Hematopoietic multipotent progenitor cell treated with erythropoietin and hydrocortisone succinate and interleukin-3 and kit ligand, for 17 days (in vitro differentiated cells): ENCODE measurements around the gene AP2A2.
A peak's percentile ranks its signal among the peaks of the same experiment; 100 is the strongest.

Experiments used
- DNase-seq: peaks from one replicate; pipeline ENCODE4 v3.0.0-alpha.2; 2015; ENCODE audit warnings: low spot score

AP2A2 gene

DNA sequence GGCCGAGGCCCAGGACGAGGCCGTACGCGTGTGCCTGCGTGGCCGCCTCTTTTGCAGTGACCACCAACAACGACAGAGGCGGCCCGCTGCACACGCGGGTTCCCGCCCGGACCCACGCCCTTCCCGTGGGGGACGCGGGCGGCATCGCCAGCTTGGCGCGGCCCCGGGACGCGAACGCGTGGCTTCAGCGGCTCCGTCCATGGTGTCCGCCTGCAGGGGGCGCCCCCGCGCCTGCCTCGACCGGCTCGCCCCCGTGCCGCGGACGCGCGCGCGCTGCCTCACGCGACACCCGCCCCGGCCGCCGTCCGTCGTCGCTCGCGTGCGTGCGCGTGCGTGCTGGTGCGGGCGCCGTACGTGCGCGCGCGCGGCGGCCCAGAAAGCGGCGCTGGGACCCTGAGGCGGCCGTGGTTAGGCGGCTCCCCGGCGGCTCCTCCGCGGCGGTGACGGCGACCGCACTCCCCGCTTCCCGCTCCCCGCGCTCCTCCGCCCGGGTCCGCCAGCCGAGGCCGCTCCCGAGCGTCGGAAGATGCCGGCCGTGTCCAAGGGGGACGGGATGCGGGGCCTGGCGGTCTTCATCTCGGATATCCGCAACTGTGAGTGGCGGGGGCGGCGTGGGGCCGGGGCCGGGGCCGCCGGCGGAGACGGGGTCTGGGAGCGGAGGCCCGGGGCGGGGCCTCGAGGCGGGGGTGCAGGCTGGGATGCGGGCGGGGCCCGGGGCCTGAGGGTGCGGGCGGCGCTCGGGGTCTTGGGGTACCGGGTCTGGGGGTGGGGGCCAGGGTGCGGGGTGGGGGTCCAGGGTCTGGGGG lies at the start of gene AP2A2:
Gene AP2A2, plus strand, starts transcription at position 375 of the 806 bp plus-strand sequence. Its CDS starts 152 bp downstream, at position 527.
- peak; percentile 94 for DNase-seq

DNA sequence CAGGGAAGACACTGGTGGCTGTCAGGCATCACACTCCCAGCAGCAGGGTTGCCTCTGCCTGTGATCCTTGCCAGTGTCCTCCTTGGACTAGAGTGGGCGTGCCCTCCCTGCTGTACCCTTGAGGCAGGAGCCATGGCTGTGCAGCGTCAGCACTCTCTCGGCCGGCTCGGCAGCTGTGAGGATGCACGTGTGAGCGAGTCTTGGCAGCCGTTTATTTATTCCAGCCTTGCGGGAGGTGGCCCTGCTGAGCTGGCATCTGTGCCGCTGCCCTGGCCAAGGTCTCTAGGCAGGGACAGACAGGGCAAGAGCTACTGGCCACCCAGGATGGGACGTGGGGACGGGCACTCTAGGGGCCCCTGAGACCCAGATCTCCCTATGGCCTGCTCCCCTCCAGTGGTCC lies 49.1 kb upstream of the AP2A2 start:
- peak; percentile 32 for DNase-seq

DNA sequence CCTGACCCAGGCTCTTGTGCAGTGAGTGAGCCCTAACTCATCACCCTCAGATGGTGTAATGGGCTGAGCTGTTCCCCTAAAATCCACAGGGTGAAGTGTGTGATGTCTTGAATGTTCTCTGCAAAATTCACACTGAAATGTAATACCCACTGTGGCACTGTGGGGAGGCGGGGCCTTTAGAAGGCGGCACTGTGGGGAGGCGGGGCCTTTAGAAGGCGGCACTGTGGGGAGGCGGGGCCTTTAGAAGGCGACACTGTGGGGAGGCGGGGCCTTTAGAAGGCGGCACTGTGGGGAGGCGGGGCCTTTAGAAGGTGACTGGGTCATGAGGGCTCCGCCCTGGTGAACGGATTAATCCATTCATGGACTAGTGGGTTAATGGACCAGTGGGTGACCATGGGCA lies 48.1 kb upstream of the AP2A2 start:
- DNase-seq: peak; percentile 73

DNA sequence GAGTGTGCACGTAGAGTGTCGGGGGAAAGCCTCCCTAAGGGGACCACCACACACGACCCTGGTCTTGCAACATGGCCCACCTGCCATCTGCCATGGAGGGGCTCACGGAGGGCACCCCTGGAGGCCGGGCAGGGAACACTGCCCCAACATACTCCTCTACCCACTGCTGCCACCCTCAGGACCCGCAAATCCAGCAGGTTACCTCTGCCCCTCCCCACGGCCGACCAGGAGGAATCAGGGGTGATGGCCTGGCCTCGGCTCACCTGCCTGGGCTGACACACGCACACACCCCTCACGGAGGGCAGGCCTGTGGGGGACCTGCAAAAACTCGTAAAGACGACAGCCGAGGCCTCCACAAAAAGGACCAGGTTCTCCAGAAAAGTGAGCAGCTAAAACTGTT lies 45.2 kb upstream of the AP2A2 start:
- DNase-seq: no peak

DNA sequence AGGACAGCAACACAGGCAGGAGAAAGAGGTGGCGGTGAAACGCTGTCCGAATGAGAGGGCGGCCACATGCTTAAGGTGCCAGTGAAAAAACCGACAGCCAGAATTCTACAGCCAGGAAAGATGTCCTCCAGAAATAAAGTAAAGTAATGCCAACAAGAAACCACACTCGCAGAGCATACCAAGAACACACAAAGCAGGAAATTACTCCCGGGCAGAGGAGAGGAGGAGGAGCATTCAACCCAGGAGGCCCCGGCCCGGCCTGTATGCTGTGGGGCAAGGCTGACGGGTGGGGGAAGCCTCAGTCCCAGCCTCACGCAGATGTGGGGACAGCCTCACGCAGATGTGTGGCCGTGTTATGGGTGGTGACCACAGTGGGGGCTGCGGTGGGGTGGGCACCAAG lies 43.1 kb upstream of the AP2A2 start:
- DNase-seq: no peak

DNA sequence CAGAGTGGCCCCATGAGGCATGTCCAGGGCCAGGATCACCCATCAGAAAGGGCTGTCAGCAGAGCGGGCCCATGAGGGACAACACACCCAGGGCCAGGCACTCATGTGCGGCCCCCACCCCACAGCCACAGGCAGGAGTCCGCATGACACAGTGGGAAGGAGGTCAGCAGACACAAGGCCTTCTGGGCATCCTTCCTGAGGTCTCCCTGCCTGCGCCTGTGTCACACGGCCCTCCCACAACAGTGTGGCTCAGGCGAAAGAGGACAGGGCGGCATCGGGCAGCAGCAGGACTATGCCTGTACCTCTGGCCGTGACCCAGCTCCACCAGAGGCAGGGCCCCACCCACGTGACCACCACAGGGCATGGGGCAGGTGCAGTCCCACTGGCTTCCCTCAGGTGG lies 42.1 kb upstream of the AP2A2 start:
- DNase-seq: no peak

DNA sequence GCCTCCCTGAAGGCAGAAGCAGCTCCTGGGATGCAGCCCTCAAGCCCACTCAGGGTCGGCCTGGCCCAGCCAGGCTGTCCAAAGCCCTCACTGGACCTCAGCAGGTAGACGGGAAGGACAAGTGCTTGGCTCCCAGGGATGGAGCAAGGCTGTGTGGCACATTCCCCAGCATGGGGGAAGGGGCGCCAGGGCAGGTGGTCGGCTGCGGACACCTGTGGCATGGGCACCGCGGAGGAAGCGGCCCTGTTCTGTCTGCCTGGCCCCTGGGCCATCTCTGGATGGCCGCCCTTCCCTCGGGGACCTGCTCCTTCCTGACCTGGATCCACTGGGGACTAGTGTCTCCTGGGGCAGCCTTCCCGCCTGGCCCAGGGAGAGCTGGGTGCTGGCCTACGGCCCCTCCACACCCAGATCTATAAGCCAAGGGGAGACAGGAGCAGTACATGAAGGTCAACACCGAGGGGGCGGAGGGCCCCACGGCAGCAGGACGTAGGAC lies 41.0 kb upstream of the AP2A2 start:
- DNase-seq: no peak

DNA sequence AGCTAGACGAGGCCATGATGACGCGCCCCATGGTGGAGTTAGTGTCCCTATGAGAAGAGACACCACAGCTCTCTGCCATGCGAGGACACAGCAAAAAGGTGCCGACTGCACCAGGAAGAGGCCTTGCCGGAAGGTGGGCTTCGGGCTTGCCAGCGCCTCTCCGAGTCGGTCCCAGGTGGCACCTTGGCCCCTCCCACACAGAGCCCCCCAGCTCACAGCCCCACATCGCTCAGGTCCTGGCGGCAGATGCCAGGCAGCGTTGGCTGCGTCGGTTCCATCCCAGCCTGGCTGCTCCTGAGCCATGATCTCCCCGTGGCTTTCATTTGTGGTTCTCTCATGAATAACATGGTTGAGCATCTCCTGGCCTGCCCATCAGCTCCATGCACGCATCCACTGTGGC lies 39.1 kb upstream of the AP2A2 start:
- no peak for DNase-seq

DNA sequence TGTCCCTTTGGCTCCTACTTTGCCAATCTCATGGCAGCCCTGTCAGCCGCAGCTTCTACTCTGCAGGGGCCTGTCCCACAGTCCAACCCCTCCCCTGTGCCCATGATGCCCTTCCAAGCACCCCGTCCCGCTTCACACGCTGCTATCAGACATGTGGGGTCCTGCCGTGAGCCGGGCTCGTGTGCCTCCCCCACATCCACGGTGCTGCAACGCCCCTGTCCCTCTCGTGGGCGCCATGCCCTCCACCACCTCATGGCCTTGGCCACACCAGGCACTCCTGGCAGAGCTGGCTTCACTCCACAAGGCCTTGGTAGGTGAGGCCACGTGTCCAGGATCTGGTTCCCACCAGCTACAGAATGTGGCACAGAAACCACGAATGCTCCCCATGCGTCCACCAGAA lies 38.1 kb upstream of the AP2A2 start:
- DNase-seq: no peak

DNA sequence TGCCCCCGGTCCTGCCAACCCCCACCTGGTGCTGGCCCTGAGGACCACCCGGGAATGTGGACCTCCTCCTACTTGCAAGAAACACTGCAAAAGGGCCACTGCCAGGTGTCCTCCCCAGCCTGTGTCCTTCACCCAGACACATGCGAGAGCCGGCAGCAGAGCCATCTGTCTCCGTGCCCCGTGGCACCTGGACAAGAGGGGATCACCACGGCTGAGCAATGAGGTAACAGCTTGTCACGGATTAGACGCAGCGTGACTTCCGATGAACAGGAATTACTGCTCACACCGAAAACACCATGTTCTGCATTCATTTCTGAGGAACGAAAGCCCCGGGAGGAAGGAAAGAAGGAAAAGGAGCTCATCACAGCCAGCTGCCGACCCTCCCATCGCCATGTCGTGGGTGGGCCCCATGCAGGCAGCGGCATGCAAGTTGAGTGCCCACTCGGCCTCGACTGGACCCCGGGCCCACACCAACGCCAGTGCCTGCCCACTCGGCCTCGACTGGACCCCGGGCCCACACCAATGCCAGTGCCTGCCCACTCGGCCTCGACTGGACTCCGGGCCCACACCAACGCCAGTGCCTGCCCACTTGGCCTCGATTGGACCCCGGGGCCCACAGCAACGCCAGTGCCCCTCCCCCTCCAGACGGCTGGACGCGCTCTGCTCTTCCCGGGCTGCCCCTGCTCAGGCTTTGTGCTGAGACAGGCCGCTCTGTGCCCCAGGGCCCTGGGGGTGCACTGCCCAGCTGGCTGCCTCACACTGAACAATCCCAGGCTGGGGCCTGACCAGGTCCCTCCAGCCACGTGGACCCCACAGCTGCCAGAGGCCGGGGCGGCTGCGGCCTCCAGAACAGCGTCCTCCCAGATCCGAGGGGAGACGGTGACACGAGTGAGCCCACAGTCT lies 37.1 kb upstream of the AP2A2 start:
- DNase-seq: no peak

DNA sequence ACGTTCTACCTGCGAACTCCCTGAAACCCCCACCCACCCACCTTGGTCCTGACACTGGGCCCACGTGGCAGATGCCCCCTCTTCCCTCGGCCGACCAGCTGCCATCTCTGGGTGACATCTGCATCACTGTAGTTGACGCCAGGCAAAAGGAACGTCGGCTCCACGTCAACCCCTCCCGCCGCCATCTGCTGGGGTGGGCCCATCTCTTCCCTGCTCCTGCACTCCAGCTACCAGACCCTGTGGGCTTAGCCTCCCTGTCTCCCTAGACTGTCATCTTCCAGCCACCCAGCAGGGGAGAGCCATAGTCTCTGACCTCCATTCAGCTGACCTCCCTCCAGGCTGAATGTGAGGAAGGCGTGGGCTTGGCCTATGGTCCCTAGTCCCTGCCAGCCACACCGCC lies 36.4 kb upstream of the AP2A2 start:
- no peak for DNase-seq

DNA sequence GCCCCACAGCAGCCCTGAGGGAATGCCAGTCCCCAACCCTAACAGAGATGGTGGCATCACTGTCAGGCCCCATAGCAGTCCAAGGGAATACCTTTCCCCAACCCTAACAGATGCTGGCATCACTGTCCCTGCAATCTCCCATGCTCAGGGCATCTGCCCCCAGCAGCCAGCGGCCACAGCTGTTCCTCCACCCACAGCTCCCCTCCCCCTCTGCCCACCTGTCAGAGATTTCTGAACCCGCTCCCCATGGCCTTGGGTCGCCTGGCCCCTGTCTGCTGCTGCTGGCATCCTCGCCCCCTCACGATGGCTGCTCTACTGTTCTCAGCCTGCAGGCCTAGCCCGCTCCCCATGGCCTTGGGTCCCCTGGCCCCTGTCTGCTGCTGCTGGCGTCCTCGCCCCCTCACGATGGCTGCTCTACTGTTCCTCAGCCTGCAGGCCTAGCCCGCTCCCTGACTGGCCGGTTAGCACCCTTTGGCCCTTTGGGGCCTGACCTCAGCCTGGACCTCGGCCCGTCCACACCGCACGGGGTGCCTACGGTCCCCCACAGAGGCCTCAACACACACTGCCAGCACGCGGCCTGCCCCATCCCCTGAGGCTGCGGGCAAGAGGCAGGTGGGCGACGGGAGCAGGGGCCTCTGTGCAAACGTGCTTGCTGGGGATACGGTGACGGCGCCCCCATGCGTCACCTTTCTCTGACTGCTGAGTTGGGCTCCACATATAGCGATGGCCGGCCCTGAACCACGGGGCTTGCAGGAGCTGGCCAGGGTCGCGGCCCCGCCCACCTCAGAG lies 35.8 kb upstream of the AP2A2 start:
- DNase-seq: no peak

DNA sequence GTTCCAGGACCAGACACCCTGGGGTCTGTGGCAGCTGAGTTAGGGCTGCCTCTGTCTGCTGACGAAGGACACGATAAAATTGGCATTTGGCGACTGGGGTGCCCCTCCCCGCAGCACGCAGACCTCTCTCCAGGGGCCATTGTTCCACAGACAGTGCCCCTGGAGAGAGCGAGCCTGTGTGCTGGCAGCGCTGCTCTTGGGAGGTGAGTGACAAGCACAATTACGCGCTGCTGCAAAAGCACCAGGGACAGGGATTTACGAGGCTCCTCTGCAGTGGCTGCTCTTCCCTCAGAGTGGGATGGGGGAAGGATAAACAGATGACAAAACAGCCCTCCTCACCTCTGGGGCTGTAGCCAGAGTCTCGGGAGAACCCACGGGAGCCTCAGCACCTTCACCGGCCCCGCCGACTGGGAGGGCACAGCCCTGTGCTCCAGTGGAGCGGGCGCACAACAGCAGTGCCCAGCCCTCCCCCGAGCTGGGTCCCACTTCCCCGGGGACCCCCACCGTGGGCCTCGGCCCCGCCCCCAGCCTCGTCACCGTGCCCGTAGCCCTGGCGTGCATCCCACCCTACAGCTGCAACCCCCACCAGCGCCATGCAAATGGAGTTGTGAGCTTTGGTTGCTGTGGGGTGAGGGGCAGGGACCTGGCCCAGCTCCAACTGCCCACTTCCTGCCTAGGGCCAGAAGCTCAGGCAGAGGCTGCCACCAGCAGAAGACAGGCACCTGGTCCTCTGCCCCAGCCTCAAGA lies 34.7 kb upstream of the AP2A2 start:
- DNase-seq: no peak

DNA sequence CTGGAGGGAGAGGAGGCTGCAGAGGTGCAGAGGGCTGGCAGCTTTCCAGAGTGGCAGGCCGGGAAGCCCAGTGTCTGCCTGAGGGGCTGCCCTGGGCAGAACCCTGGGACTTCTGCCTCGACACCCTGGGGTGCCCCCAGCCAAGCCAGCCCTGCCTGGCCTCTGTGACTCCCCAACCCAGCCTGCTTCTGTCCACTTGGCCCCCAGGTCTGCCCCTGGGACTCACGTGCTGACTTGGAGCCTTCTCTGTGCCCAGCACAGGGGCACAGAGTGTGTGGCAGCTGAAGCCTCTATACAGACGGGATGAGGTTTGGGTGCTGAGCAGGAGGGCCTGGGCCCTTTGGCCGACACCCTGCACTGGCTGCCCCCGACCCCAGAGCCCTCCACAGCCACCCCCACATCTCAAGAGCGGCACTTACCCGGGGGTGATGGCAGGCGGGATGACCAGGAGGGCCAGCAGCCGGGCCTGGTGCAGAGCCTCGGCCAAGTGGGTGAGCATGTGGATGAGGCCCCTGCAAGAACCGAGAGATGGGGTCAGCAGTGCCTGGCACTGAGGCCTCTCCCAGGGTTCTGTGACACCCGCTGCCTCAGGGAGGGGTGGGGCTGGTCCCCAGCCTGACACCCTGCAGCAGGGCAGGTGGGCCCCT lies 32.5 kb upstream of the AP2A2 start:
- no peak for DNase-seq

DNA sequence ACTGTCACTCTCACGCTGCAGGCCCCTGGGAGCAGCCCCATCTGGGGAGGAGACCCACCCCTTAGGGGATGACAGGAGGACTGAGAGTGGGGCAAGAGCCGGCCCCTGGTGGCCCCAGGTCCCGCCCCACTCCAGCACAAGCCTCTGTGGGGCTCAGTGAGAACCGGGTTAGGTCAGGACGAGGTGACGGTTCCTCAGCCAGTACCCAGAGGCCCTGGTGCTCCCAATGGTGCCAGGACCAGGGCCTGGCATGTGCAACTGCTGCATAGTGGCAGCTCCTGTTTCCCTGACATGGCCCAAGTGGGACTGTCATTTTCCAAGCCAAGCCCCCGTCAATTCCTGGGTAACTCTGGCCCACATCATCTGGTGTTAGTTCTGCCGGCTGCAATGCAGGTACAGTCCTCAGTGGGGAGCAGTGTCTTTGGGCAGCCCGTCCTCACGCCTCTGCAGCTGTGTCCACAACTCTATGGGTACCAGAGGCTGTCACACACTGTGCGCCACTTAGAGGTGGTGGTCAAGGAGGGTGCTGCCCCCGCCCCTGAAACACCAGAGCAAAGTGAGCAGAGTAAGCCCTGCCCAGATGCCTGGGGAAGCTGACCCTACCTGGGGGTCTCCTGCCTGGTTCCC lies 31.0 kb upstream of the AP2A2 start:
- no peak for DNase-seq

DNA sequence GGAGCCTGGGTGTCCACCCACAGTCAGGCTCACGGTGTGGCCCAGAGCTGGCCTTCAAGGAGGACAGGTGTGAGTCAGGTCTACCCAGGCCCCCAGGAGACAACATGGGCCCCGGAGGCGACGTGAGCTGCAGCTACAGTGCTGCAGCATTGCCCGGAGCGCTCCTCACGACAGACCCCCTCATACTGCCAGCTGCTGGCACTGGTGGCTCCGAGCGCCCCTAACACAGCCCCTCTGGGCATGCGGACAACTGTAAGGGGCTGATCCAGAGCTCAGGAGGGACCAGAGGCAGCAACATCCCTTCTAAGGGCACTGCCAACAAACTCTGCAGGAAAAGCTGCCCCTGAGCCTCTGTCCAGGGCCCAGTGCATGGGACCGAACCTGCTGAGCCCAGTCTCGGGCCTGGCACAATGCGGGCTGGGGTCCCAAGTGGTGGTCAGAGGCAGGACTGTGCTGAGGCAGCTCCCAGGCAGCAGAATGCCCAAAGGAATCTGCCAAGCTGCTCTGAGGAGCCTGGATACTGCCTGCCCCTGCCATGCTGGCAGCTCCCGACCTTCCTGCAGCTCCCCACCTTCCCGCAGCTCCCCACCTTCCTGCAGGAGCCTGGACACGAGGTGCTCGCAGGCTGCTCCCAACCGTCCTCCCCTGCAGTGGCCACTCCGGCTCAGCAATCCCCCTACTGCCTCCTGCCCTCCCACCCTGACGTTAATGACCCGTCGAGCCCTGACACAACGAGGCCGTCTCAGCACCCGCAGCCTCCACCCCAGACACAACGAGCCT lies 30.1 kb upstream of the AP2A2 start:
- no peak for DNase-seq

DNA sequence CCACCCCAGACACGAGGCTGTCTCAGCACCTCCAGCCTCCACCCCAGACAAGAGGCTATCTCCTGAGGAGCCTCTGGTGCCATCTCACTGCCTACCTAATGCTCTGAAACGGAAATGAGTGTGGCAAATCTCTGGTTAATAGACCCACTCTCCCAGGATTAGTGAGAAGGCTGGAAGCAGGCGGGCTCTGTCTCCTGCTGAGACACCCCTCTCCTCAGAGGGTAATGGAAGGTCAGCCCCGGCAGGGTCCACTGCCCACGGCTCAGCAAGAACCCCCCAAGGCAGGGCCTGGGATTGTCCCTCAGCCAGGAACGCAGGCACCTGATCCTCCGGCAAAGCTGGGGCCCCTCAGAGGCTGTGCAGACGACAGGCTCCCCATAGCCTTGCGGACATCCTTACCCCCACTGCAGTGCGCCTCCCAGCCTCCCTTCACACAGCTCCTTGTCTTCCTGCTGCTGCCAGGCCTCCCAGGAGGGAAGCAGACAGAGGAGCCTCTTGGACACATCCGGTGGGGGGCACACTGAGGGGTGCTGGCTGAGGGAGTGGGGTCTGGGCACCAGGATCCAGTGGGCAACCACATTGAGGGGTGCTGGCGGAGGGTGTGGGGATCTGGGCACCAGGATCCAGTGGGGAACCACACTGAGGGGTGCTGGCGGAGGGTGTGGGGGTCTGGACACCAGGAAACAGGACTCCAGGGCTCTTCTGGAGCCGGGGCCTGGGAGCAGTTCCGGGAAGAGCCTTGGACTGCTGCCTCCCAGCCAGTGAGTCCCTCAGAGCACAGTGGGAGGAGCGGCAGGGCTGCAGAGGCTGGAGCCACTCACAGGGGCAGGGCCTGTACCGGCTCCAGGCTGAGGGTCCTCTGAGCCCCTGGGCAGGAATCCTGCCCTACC lies 28.2 kb upstream of the AP2A2 start:
- DNase-seq: no peak

DNA sequence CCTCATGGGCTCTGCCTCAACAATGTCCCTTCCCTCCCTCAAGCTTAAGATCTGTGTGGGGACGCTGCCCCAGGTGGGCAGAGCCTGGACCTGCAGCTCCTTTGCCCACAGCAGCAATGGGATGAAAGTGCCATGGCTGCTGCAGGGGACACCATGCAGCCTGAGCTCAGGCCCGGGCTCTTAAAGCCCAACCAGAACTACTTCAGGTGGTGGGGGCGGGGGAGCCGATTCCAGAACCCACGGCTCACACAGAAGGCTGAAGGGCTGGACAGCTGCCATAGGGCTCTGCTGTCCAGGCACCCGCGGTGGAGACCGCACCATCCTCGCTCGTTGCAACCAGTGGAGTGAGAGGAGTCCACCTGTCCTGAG lies 27.5 kb upstream of the AP2A2 start:
- peak; percentile 37 for DNase-seq
